HG03139 (cell line): ENCODE measurements around the gene CTU2.
A peak's percentile ranks its signal among the peaks of the same experiment; 100 is the strongest.

ENCODE experiments used
- ATAC-seq: cut with Tn5 transposase; IDR thresholded peaks from one replicate; pipeline ENCODE4 v1.9.1; 2021; ENCODE audit not compliant: unreplicated experiment

Gene CTU2

DNA sequence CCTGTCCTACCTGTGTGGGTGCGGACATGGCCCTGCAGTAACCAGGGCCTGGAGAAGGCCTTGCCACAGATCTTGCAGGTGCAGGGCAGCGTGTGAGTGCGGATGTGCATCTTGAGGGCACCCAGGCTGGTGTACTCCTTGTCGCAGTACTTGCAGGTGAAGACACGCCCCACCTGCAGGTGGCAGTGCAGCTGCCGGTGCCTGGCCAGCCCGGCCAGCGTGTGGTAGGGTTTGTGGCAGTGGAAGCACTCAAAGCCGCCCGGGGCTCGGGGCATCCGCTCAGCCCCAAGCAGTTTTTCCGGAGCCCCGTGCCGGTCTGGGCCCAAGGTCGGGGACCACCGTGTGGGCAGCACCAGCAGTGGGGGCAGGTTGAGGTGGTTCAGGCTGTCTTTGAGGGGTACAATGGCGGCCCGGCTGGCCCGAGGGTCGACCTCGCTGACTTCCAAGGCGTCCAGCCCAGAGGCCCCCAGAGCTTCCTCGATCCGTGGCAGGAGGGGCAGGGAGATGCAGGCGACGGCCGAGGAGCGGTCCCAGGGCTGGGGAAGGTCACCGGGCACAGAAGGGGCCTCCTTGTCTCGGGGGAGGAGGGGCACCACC is 25.1 kb upstream of the CTU2 start:
- no peak for ATAC-seq

DNA sequence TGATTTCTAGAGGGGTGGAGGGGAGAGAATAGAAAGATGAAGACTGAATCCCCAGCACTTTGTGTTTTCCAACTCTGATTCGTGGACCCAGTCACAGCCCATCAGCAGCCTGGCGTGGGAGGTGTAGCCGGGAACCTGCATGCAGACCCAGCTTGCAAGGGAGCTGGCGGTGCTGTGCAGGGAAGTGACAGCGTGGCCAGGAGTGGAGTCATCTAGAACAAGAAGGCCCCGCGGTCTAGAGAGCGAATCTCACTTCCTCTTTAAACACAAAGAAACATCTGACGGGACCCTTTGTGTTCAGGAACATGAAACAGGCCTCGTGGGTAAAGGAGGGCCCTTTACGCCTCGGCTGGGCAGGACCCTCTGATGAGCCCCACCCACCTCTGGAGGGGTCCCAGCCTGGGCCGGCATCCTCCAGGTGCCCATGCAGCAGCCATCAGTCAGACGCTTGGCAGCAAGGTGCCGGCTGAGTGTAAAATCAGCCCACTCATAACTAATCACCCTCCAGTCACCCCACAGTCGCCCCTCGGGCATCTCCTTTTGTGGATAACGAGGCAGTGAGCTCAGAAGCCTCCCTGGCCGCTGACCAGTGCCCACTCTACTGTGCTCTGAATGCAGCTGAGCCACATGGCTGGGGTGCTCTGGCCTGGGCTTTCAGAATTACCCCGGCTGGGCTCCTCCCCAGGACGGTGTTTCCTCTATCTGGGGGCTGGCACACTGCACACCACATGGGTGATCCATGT is 24.4 kb upstream of the CTU2 start:
- peak; percentile 53 for ATAC-seq

DNA sequence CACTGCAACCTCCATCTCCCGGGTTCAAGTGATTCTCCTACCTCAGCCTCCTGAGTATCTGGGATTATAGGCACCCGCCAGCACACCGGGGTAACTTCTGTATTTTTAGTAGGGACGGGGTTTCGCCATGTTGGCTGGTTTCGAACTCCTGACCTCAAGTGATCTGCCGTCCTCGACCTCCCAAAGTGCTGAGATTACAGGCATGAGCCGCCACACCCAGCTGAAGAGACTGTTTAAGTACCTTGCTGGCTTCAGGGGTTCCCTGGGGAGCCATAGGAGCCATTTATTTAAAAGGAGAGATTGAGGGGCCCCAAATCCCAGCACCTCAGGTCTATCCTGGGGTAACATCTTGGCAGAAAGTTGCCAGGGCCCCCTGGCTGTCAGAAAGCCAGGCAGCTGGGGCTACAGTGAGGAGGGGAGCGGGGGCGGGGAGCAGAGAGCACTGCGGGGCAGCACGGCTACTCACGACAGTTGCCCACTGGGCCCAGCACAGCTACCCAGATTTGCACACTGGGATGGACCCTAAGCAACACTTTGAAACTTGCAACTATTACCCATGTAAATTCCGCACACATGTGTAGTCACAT is 21.6 kb upstream of the CTU2 start:
- no peak for ATAC-seq

DNA sequence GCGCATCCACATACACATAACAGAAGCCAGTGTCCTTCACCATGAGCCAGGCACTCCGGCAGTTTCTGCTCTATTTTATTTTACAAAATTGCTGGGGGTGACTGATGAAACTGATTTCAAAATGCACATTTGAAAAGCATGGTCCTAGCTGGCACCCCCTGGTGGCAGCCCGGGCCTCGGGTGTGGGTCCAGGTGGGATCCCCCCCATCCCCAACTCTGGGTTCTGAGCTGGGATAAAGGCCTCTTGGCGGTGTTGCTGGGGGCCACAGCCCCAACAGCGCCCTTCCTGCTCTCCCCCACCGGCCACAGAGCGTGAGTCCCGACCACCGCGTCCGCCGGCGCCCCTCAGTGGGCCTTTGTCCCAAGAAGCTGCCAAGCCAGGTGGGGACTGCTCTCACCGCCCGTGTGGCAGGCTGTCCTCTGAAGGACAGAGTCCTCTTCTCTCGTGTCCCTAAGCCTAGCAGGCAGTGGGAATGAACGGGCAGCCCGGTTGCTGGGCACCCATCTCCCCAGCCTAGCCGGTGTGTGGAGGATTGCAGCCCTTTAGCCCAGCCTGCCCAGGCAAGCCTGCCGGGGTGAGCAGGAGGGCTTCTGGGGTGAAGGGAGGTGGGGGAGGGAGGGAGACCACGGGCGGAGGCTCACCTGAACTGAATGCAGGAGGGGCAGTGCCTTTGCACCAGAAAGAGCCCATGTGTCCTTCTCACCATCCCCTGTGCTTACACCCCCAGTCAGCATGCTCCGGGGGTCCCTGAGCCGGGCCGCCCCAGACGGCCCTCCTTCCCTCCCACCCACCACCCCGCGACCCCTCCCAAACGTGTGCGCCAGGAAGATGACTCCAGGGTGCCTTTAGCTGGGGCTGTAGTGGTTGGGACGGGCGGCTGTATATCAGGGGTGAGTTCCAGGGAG is 20.9 kb upstream of the CTU2 start:
- ATAC-seq = no peak

DNA sequence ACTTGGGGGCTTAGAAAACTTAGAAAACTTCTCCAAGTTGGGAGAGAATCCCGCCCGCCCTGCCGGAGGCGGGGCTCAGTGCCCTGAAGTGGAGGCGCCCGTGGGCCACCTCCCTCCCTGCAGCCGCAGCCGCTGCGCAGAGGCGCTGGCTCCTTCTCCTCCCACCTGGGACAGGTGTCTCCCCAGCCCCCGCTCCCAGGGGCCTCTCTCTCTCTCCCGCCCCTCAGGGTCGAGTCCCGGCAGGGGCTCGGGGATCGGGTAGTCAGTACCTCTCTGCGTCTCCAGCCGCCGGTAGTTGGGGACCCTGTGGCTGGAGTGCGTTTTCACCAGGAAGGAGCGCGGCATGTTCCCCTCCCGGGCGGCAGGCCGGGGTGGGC is 20.3 kb upstream of the CTU2 start:
- peak; percentile 19 for ATAC-seq

DNA sequence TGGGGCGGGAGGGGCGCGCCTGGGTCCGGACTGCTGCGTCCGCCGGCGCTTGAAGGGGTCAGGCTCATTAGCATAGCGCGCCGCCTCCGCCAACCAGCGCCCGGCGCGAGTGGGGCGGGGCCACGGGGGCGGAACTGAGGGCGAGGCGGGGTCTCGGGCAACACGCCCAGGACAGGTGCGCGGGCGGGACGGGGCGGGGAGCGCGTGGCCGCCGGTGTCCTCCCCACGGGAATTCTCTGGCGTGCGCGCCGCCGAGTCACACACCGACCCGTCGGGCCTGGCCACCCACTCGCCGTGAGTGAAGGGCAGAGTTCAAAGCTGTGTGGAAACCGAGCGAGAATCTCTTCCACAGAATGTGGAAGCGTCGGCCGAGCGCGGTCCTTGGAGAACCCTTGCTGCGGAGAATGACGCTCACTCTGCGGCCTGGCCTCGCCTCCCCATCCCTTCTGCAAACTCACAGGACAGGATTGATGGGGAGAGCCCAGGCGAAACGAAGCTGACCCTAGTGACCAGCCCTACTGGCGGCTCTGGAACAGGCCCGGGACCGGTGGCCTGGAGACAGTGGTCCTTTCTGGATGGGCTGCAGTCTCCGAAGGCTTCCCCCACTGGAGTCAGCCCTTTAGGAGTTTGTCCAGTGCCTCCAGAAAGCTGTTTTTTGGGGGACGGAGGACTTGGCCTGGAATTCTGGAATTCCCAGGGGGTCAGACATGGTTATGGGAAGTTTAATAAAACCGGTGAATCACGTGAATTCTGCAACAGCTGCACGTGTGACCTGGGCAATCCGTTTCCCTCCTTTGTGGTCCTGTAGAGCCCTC is 19.7 kb upstream of the CTU2 start, which contains the start of gene SNAI3:
TSS of gene SNAI3 (minus strand) at position 69 of the 815 bp plus-strand sequence. CDS start 101 bp downstream, outside the sequence.
- peak; percentile 59 for ATAC-seq

DNA sequence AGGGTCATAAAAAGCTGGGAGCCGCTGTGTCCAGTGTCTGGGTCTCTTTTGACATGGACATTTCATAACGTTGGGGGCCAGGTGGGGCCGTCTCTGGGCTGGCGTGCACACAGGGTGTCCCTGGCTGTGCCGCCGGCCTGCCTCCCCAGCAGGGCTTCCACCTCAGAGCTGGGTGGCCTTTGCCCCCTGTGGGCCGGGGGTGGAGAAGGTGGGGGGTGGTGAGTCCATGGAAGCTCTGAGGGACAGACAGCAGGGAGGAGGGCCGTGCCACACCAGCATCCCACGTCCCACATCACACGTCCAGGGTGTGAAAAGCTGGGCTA is 19.1 kb upstream of the CTU2 start:
- ATAC-seq = no peak

DNA sequence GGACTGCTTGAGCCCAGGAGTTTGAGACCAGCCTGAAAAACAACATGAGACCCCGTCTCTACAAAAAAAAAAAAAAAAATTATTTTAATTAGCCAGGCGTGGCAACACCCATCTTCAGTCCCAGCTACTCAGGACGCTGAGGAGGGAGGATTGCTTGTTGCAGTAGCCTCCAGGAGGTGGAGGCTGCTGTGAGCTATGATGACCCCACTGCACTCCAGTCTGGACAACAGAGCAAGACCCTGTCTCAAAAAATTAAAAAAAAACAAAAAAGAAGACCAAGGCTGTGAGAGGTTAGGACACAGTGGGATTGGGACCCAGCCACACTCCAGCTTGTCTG is 18.7 kb upstream of the CTU2 start:
- no peak for ATAC-seq

DNA sequence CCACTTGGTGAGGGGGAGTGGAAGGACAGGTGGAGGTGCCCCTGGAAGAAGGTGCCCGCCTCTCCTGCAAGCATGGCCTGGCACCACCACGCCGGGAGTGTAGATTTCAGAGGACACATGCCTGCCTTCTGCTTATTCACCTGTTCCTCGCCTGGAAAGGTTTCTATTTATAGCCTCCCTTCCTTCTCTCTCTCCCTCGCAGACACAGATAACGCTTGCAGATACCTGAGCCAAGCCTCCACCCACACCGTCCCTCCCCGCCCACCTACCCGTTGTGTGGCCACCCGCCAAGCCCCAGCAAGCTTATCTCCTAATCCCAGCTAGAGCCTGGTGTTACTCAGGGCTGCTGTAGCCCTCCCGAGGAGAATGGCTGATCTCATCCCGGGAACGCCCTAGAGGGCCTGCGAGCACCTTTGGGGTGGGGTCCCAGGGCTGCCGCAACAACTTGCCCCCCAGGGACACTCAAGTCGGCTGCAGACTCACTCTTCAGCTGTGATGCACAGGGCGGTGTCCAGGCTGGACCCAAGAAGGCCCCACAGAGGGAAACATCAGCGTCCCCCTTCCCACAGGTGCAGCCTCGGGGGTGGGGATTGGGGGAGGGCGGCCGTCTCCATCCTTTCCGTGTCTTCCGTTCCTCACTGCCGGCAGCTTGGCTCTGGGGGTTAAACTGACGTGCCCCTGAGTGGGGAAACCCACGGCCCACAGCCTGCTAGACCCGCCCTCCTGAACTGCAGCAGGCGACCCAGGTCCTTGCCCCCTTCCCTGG is 18.1 kb upstream of the CTU2 start:
- ATAC-seq = no peak

DNA sequence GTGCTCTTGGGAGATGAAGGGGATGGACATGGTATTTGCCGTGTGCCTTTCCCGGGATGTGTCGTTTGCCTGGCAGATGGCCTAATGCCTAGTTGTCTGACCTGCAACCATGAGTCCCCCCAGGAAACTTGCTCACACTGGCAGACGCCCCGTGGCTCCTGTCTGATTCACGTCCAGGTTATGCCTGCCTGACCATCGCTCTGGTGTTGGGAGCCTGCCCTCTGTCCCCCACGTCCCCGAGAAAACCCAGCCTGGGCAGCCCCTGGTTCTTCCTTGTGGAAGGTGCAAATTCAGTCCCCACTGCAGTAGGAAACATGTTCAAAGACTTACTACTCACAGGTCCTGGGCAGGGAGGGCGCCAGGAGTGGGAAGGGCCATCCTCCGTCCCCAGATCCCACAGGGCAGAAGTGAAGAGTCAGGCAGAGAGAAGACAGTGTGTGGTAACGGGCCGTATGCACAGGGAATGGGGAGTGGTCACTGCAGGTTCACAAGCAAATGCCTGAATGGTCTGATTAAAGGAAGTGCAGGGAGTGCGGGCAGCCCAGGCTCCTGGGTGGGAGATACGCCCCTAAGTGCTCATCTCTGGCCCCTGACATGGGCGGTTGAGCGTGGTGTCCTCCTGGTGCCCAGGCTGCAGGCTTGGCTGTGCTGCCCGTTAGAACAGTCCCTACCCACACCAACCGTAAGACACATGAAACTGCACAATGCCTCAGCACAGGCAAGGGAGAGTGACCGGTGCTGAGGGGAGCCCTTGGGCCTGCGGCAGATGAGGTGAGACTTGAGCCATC is 15.8 kb upstream of the CTU2 start:
- no peak for ATAC-seq

DNA sequence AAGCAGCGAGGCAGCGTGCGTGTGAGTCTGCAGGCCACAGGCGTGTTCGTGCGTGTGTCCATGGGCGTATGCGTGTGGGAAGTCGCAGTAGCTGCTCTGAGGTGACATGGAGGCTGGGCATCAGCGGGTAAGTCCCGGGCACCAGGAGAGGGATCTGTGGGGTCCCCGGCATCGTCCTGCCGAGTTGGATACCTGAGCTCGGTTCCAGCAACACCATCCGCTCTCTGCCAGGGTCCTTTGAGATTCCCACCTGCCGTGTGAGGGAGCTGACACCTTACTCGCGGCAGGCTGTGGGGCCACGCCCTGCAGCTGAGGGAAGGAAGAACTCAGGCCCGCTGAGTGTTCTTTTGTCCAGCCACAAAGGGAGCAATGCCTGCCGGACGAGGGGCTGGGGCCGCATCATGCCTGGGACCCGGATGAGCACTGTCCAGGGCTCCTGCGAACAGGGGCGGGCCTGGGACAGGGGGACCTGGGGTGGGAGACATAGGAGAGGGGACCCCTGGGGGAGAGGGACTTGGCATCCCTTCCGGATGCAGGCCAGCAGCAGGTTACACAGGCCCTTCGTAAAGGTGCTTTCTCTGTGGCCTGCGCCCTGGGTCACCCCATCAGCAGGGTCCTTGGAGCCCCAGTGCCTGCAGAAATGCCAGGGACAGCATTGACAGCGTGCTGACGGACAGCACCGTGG is 15.0 kb upstream of the CTU2 start:
- no peak for ATAC-seq

DNA sequence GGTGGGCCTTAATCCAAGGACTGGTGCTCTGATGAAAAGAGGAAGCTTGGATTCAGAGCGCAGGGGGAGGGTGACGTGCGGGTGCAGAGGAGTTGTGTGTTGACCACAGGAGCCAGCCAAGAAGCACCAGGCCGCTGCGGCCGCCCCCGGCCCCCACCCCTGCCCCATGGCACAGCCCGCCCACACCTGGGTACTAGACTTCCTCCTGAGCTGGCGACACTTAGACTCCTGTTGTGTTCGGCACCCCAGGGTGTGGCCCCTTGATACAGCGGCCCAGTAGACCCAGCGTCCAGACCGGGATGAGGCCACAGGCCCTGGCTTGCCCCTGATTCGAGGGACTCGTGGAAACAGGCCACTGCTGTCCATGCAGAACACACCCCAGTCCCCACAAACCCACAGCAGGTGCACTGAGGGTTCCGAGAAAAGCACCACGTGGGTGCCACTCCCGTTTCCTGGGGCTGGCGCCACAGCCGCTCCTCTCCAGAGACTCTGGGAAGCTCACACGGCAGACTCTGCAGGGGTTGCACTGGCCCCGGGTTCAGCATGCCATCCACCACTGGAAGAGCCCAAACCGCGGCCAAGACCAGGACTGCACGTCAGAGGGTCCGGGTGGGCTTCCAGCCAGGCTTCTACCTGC is 14.3 kb upstream of the CTU2 start:
- no peak for ATAC-seq

DNA sequence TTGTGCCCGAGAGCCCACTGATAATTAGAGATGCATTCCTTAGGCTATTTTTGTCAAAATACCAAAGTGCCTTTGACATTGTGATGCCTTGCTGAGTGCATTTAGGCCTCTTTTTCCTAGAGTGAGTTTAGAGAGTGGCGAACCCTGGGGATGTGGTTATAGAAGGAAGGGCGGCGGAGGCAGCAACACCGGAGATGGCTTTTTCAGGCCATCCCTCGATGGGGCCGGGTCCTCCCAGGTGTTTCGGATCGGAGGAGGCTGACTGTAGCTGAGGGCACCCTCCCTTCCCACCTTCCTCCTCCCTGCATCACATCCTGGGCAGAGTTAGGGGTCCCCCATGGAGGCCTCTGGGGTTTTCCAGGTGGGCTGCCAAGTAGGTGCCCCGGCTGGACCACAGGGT is 13.4 kb upstream of the CTU2 start:
- ATAC-seq = no peak

DNA sequence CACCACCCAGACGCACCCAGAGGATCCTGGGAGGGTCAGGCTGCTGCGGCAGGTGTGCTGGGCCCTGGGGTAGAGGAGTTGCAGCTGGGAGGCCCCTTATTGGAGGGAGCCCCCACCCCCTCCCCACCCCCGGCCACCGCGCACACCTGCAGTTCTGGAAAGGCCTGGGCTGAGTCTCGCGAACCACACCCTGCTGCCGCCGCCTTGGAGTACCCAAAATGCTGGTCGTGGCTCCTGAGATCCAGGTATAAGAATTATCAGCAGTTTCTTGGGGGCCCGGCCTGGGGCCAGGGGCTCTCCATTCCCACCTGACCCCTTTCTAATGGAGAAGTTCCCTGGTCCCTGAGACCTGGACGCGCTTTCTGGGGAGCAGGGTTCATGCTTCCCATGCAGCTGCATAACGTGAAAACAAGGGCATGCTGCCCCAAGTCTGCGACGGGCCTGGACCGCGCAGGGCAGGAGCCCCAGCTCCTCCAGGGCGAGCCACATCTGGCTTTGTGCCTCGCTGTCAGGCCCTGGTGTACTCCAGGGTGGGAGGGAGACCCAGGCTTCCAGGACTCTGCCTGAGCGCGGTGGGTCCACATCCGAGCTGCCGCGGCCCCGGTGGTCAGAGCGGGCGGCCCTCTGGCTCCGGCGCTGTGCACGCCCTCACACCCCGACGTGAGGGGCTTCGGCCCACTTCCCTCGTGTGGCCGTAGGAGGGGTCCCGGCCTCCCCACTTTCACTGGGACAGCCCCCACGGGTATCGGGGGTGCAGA is 12.7 kb upstream of the CTU2 start:
- ATAC-seq = no peak

DNA sequence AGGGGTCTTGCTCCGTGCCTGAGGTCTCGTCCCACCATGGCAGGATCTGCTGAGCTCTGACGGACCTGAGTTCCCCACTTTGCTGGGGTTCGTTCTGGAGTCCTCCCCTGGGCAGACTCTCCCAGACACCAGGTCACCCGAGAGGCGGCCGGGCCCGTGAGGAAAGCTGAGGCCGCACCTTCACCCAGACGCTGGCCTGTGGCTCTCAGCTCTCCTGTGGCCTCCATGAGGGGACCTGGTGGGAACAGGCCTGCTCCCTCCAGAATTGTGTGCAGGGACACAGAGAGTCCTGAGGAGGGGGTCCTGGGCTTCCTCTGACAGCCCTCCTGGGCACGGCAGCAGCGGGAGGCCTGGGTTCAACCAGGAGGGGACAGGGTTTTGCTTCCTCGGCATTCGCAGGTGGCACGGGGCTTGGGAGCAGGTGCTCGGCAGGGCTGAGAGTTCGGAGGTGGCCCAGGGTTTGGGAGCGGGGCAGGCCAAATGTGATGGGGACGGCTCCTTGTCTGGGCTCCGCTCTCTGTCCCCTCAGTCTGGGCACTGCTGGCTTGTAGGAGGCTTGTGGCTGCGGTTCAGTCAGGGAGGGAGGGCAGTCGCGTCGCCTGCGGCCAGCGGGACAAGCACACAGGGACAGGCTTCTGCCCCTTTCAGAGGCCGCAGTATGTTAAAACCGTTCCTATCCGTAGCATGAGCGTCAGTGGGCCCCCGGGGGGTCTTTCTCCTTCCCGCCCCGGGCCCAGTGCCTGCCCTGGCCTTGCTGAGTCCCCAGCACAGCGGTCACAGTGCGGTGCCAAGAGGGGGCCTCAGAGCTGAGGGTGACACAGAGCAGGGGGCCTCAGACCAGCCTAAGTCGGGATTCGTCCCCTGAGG is 11.8 kb upstream of the CTU2 start:
- no peak for ATAC-seq

DNA sequence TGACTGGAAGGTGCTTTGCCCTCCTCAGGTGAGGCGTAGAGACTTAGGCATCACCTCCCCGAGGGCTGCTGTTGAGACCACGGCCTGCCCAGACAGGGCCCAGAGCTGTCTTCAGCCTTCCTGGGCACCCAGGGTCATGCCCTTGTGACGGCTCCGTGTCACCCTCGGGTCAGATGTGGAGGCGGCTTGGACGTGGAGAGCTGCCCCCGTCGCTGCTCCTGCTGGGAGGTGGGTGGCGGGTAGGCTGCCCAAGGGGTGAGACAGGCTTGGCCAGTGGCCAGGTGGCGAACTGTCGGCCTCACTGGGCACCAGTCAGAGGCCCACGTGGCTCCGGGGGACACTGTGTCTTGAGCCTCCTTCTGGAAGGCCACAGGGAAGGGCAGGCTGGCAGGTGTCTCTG is 11.1 kb upstream of the CTU2 start:
- ATAC-seq = no peak

DNA sequence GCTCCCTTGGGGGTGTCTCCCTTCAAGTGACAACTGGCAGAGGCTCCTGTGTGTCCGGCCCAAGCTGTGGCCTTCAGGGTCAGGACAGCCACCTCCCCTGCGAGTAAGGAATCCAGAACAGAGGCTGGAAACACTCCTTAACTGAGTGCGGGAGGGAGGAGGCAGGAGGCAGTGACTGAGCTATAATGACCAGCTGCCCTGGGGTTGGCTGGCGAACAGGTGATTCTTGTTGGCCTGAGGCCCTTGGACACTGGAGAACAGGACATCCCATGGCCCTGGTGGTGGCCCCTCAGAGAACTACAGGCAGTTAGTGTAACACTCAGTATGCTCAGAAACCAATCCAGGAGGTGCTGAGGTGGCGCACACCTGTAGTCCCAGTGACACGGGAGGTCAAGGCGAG is 10.6 kb upstream of the CTU2 start:
- ATAC-seq = no peak
